Ishikawa (cell line): ENCODE data around the gene SEMA5A.

Experiments
- CEBPB ChIP-seq: IDR thresholded peaks from 2 replicates; pipeline ENCODE4 v1.6.1; 2012
- CREB1 ChIP-seq: IDR thresholded peaks from 2 replicates; pipeline ENCODE4 v1.6.1; 2012; ENCODE audit warnings: low read depth
- FOXM1 ChIP-seq: IDR thresholded peaks from 2 replicates; pipeline ENCODE4 v1.6.1; 2012; ENCODE audit warnings: low read depth, borderline replicate concordance
- RAD21 ChIP-seq: IDR thresholded peaks from 2 replicates; pipeline ENCODE4 v1.6.1; 2012; ENCODE audit warnings: low read depth
- YY1 ChIP-seq: IDR thresholded peaks from 2 replicates; pipeline ENCODE4 v1.6.1; 2012; ENCODE audit warnings: low read depth
- ZBTB7A ChIP-seq: IDR thresholded peaks from 2 replicates; pipeline ENCODE4 v1.6.1; 2012; ENCODE audit warnings: low read depth
- TF ChIP-seq, protein P1 (sequence below): IDR thresholded peaks from 2 replicates; pipeline ENCODE4 v1.6.1; 2012
- TF ChIP-seq, protein P2 (sequence below): IDR thresholded peaks from 2 replicates; pipeline ENCODE4 v1.6.1; 2012

DNA sequence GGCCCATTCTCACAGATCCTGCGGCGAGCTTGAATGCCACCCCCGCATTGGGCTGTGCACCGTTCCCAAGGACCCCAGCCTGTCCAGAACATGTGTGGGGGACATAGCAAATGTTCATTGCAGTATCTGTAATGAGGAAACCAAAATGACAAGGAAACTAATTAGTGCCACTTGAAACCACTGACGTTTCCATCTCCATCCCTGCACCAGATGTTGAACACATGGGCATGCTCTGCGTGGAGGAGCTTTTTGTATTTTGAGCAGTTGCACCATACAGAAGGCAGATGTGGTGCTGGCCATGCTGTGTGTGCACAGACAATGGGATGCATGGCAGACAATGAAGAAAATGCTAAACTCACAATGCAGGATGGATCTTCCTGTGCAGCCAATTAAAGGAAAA is 437.7 kb downstream of the SEMA5A start:
- TF ChIP-seq CREB1 (no peak), YY1 (no peak), CEBPB (no peak), ZBTB7A (no peak), RAD21 (no peak), FOXM1 (no peak)
- TF ChIP-seq, protein P1, sequence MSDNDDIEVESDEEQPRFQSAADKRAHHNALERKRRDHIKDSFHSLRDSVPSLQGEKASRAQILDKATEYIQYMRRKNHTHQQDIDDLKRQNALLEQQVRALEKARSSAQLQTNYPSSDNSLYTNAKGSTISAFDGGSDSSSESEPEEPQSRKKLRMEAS, result no peak
- TF ChIP-seq, protein P2, sequence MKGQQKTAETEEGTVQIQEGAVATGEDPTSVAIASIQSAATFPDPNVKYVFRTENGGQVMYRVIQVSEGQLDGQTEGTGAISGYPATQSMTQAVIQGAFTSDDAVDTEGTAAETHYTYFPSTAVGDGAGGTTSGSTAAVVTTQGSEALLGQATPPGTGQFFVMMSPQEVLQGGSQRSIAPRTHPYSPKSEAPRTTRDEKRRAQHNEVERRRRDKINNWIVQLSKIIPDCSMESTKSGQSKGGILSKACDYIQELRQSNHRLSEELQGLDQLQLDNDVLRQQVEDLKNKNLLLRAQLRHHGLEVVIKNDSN, result no peak
